Fibroblast of pulmonary artery (primary cell): ENCODE measurements around the gene KIF13A.

Experiments
- DNase-seq: peaks from one replicate; pipeline ENCODE4 v3.0.0-alpha.2; 2010; ENCODE audit warnings: low read depth
- H3K4me3 ChIP-seq: replicated peaks from 2 replicates; pipeline ENCODE4 v1.5.1; 2011; ENCODE audit warnings: low read depth, mild to moderate bottlenecking, control low read depth, low read length, moderate library complexity
- CTCF ChIP-seq: IDR thresholded peaks from 2 replicates; pipeline ENCODE4 v1.5.1; 2011; ENCODE audit warnings: mild to moderate bottlenecking, control low read depth, low read length, inconsistent platforms; ENCODE audit errors: missing control alignments

KIF13A gene

GRCh38 chr6:17987447-17987696 is at the start of gene KIF13A:
KIF13A (minus strand) TSS chr6:17987635; CDS start chr6:17987463, 172 bp downstream.
- H3K4me3 ChIP-seq = peak within 1 kb of the TSS; percentile 87
- DNase-seq = peak; percentile 35
- no peak for TF ChIP-seq CTCF

- no peak for TF ChIP-seq CTCF
- no peak for DNase-seq
- no peak overlapping the region for H3K4me3 ChIP-seq
Observed at GRCh38 chr6:18036781-18037180, 49.3 kb upstream of the KIF13A start.

GRCh38 chr6:18035330-18035854 is 48.0 kb upstream of the KIF13A start:
- DNase-seq = no peak
- H3K4me3 ChIP-seq = no peak overlapping the region
- no peak for TF ChIP-seq CTCF

- H3K4me3 ChIP-seq = no peak overlapping the region
- DNase-seq = peak; percentile 34
- no peak for TF ChIP-seq CTCF
Observed at GRCh38 chr6:18034798-18035202, 47.4 kb upstream of the KIF13A start.

GRCh38 chr6:18031680-18032256 is 44.3 kb upstream of the KIF13A start:
- no peak overlapping the region for H3K4me3 ChIP-seq
- no peak for TF ChIP-seq CTCF
- DNase-seq = no peak

- no peak overlapping the region for H3K4me3 ChIP-seq
- TF ChIP-seq CTCF = no peak
- DNase-seq = no peak
Observed at GRCh38 chr6:18031189-18031588, 43.8 kb upstream of the KIF13A start.

GRCh38 chr6:18028332-18028731 is 40.9 kb upstream of the KIF13A start:
- no peak for TF ChIP-seq CTCF
- no peak overlapping the region for H3K4me3 ChIP-seq
- DNase-seq = no peak
